ENCODE results near the gene IGF2R. TPM values are rescaled to one million over a fixed set of nuclear protein-coding genes. Genes with fewer than 3 reads are reported as not detected.

Gene IGF2R
- polyA plus RNA-seq, 1 donor (not counting 4 experiments of a cell fraction or from before 2014, with no cell fraction given), result 40.9 TPM

DNA sequence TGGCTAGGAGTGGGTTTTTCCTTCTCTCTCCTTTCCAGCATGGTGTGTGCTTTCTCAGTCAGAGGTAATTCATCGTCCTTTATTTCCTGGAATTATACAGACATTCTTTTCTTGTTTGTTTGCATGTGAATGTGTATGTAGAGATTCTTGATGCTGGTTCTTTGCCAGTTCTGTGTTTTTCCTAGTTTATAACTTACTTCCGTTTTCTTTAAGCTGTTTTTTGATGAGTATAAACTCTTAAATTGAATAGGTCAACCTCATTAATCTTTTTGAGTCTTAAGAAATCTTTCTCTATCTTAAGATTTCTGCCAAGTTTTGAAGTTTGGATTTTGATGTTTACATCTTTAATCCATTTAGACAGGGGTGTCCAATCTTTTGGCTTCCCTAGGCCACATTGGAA lies 38.7 kb downstream of the IGF2R start:
- H3K4me1 ChIP-seq (ENCODE audit: control insufficient read depth, extremely low read depth, insufficient read depth, low read length), result peaks cover 7% of the 10 kb centered on the region
- TF ChIP-seq EZH2 (IDR thresholded peaks at IDR 0.05; ENCODE audit: low read length), result no peak
- TF ChIP-seq CTCF (optimal IDR thresholded peaks at IDR 0.05 in 1 of 3, IDR thresholded peaks at IDR 0.05 in 1 of 3, conservative IDR thresholded peaks at IDR 0.05 in 1 of 3; ENCODE audit: extremely low read depth in 1 of 3, insufficient read depth in 2 of 3, low read length in 3 of 3), result no peak
- peaks cover 10 to 21% of the 10 kb centered on the region in 2 experiments for H3K36me3 ChIP-seq (ENCODE audit: control insufficient read depth in 2 of 2, extremely low read depth in 1 of 2, insufficient read depth in 2 of 2, low read length in 2 of 2)
- no peak overlapping the region for H3K27ac ChIP-seq (ENCODE audit: control insufficient read depth, insufficient read depth, low read length)
- no peaks in the 10 kb centered on the region for H3K9me1 ChIP-seq (ENCODE audit: control insufficient read depth, extremely low read depth, insufficient read depth, low read length)
- no peaks in the 10 kb centered on the region for H3K27me3 ChIP-seq (ENCODE audit: control insufficient read depth, extremely low read depth, insufficient read depth, low read length)
- H3K4me2 ChIP-seq (ENCODE audit: control insufficient read depth, extremely low read depth, insufficient read depth, low read depth, low read length), result no peak overlapping the region
- H3K4me3 ChIP-seq (ENCODE audit: control insufficient read depth in 2 of 3, extremely low read depth in 1 of 3, insufficient read depth in 2 of 3, low read depth in 1 of 3, low read length in 3 of 3), result no peak overlapping the region
- no peak overlapping the region for H3K9ac ChIP-seq (ENCODE audit: control insufficient read depth, extremely low read depth, insufficient read depth, low read length)
- no peaks in the 10 kb centered on the region for H3K9me3 ChIP-seq (ENCODE audit: control insufficient read depth, low read depth, low read length)
- peaks cover 64% of the 10 kb centered on the region for H3K79me2 ChIP-seq (ENCODE audit: control insufficient read depth, insufficient read depth, low read length)
- peaks cover 7% of the 10 kb centered on the region for H4K20me1 ChIP-seq (ENCODE audit: control insufficient read depth, extremely low read depth, insufficient read depth, low read length)
- dilution Hi-C loops (cut with MboI; ENCODE audit: extremely low pct_ligation_motif_present, low sequenced_read_pairs), result no loop called here
- no peak for DNase-seq (ENCODE audit: low read depth, low spot score)
- no peak for FAIRE-seq
- no peak overlapping the region for H2AFZ ChIP-seq (ENCODE audit: control insufficient read depth, low read length)

GRCh38 chr6:160010067-160010466 lies 41.2 kb downstream of the IGF2R start:
- H3K27me3 ChIP-seq (ENCODE audit: control insufficient read depth, extremely low read depth, insufficient read depth, low read length), result no peaks in the 10 kb centered on the region
- TF ChIP-seq CTCF (optimal IDR thresholded peaks at IDR 0.05 in 1 of 3, IDR thresholded peaks at IDR 0.05 in 1 of 3, conservative IDR thresholded peaks at IDR 0.05 in 1 of 3; ENCODE audit: extremely low read depth in 1 of 3, insufficient read depth in 2 of 3, low read length in 3 of 3), result no peak
- no peak for TF ChIP-seq EZH2 (IDR thresholded peaks at IDR 0.05; ENCODE audit: low read length)
- H3K4me2 ChIP-seq (ENCODE audit: control insufficient read depth, extremely low read depth, insufficient read depth, low read depth, low read length), result no peak overlapping the region
- FAIRE-seq (no peak), DNase-seq (ENCODE audit: low read depth, low spot score) (no peak)
- H3K4me3 ChIP-seq (ENCODE audit: control insufficient read depth in 2 of 3, extremely low read depth in 1 of 3, insufficient read depth in 2 of 3, low read depth in 1 of 3, low read length in 3 of 3), result no peak overlapping the region
- H3K36me3 ChIP-seq (ENCODE audit: control insufficient read depth in 2 of 2, extremely low read depth in 1 of 2, insufficient read depth in 2 of 2, low read length in 2 of 2), result peaks cover 12 to 25% of the 10 kb centered on the region in 2 experiments
- H3K9ac ChIP-seq (ENCODE audit: control insufficient read depth, extremely low read depth, insufficient read depth, low read length), result no peak overlapping the region
- H3K79me2 ChIP-seq (ENCODE audit: control insufficient read depth, insufficient read depth, low read length), result peaks cover 47% of the 10 kb centered on the region
- dilution Hi-C loops (cut with MboI; ENCODE audit: extremely low pct_ligation_motif_present, low sequenced_read_pairs), result no loop called here
- no peak overlapping the region for H3K27ac ChIP-seq (ENCODE audit: control insufficient read depth, insufficient read depth, low read length)
- H3K9me1 ChIP-seq (ENCODE audit: control insufficient read depth, extremely low read depth, insufficient read depth, low read length), result no peaks in the 10 kb centered on the region
- peaks cover 4% of the 10 kb centered on the region for H4K20me1 ChIP-seq (ENCODE audit: control insufficient read depth, extremely low read depth, insufficient read depth, low read length)
- no peak overlapping the region for H2AFZ ChIP-seq (ENCODE audit: control insufficient read depth, low read length)
- H3K4me1 ChIP-seq (ENCODE audit: control insufficient read depth, extremely low read depth, insufficient read depth, low read length), result peaks cover 7% of the 10 kb centered on the region
- H3K9me3 ChIP-seq (ENCODE audit: control insufficient read depth, low read depth, low read length), result no peaks in the 10 kb centered on the region

Data from keratinocyte (primary cell).